Renal cortical epithelial cell (primary cell): Measurements from ENCODE around the gene SRP19. TPM values are rescaled to one million over a fixed set of nuclear protein-coding genes. Genes with fewer than 3 reads are reported as not detected.

Experiments
- total RNA-seq: library from RNA; depleted of rRNA; stranded (reverse); fragments of >200 nt; gene quantifications from 2 replicates; pipeline ENCODE4 v1.2.3, GENCODE V29; 2014

Gene SRP19
- total RNA-seq, 1 donor from 2014 or later, result 162 TPM

Other genes starting within 250 kb of the SRP19 start
- 39.6 and 95.3 TPM in 2 replicates for gene APC, start 123.4 kb upstream of the SRP19 start, total RNA-seq
- 52.6 and 94.5 TPM in 2 replicates for gene REEP5, start 60.9 kb downstream of the SRP19 start, total RNA-seq
- gene DCP2, start 115.5 kb downstream of the SRP19 start, total RNA-seq, result 48.8 and 101 TPM in 2 replicates